RWPE2 (cell line): ENCODE results near the gene FMN1.

ENCODE experiments used
- ATAC-seq: fragments of 200-7000 bp; cut with Tn5 transposase; 3 replicates; pipeline ENCODE4 v1.9.1; 2021; ENCODE audit warnings: low read depth
- DNase-seq: peaks from one replicate; pipeline ENCODE4 v3.0.0-alpha.2; 2020; ENCODE audit warnings: low spot score
- H3K27ac ChIP-seq: fragments of 450-650 bp; 2 replicates; pipeline ENCODE4 v1.5.1; 2017; ENCODE audit warnings: mild to moderate bottlenecking; ENCODE audit not compliant: poor library complexity, severe bottlenecking
- H3K27me3 ChIP-seq: fragments of 250-450 bp; sonication (Bioruptor Pico); 2 replicates; pipeline ENCODE4 v1.5.1; 2021; ENCODE audit warnings: mild to moderate bottlenecking, moderate library complexity; ENCODE audit not compliant: insufficient read depth, poor library complexity, severe bottlenecking
- H3K36me3 ChIP-seq: fragments of 250-450 bp; sonication (Bioruptor Pico); 2 replicates; pipeline ENCODE4 v1.5.1; 2020; ENCODE audit warnings: low read depth, mild to moderate bottlenecking, moderate library complexity
- H3K4me1 ChIP-seq: fragments of 250-450 bp; sonication (Bioruptor Pico); 2 replicates; pipeline ENCODE4 v1.5.1; 2021; ENCODE audit warnings: mild to moderate bottlenecking, moderate library complexity; ENCODE audit not compliant: insufficient read depth, poor library complexity, severe bottlenecking
- H3K4me3 ChIP-seq: fragments of 250-450 bp; sonication (Bioruptor Pico); 2 replicates; pipeline ENCODE4 v1.5.1; 2021; ENCODE audit warnings: mild to moderate bottlenecking, moderate library complexity; ENCODE audit not compliant: severe bottlenecking
- H3K9me3 ChIP-seq: fragments of 250-450 bp; sonication (Bioruptor Pico); 2 replicates; pipeline ENCODE4 v1.5.1; 2021; ENCODE audit warnings: mild to moderate bottlenecking, moderate library complexity; ENCODE audit not compliant: severe bottlenecking
- CTCF ChIP-seq: fragments of 450-650 bp; IDR thresholded peaks from one replicate; pipeline ENCODE4 v1.5.1; 2017; ENCODE audit warnings: mild to moderate bottlenecking, moderate library complexity; ENCODE audit not compliant: poor library complexity, severe bottlenecking

FMN1 gene

GRCh38 chr15:32844118-32844711 is 350.3 kb downstream of the FMN1 start:
- TF ChIP-seq CTCF: peak; percentile 99
- no peak for DNase-seq
- no peaks in the 10 kb centered on the region for H3K9me3 ChIP-seq
- H3K36me3 ChIP-seq: no peaks in the 10 kb centered on the region
- ATAC-seq: peak; percentile 76; the same call in 2 of the 3 replicates
- H3K4me3 ChIP-seq: no peak overlapping the region
- no peak overlapping the region for H3K27ac ChIP-seq
- H3K4me1 ChIP-seq: peaks cover 2% of the 10 kb centered on the region
- H3K27me3 ChIP-seq: no peaks in the 10 kb centered on the region

DNA sequence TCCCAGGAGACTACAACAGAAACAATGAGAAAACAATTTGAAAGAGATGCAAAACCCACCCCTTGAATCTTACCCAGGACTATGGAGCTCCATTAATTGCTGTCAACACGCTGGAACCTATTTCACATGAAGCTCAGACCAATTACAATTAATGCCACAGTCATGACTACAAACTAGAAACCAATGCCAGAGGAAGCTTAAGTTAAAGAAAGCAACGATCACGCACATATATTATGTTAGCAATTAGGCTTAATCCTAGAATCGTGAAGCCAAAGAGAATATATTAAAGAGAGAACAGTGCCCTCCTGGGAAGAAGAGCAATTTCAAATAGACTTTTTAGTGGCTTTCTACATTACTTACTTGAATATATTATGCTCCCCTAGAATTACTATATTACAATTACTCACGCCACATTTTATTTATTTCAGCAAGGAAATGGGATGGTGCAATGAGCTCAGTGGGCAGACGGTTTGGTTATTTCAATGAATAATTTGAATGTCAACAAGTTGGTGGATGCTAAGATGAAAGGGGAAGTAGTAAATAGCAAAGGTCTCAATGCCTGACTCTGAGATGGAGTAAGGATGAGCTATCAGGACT is 351.2 kb downstream of the FMN1 start:
- no peaks in the 10 kb centered on the region for H3K36me3 ChIP-seq
- H3K27me3 ChIP-seq: no peaks in the 10 kb centered on the region
- no peak for DNase-seq
- no peak for ATAC-seq
- H3K4me3 ChIP-seq: no peak overlapping the region
- no peaks in the 10 kb centered on the region for H3K4me1 ChIP-seq
- TF ChIP-seq CTCF: no peak
- H3K27ac ChIP-seq: no peak overlapping the region
- no peaks in the 10 kb centered on the region for H3K9me3 ChIP-seq

GRCh38 chr15:32842081-32842480 is 352.4 kb downstream of the FMN1 start:
- Histone ChIP-seq H3K9me3 (no peaks in the 10 kb centered on the region), H3K27ac (no peak overlapping the region), H3K27me3 (no peaks in the 10 kb centered on the region), H3K4me1 (no peaks in the 10 kb centered on the region), H3K36me3 (no peaks in the 10 kb centered on the region), H3K4me3 (no peak overlapping the region)
- TF ChIP-seq CTCF: no peak
- DNase-seq (no peak), ATAC-seq (no peak)

- H3K4me3 ChIP-seq: no peak overlapping the region
- no peaks in the 10 kb centered on the region for H3K27me3 ChIP-seq
- DNase-seq (no peak), ATAC-seq (no peak)
- H3K9me3 ChIP-seq: no peaks in the 10 kb centered on the region
- no peak overlapping the region for H3K27ac ChIP-seq
- H3K4me1 ChIP-seq: no peaks in the 10 kb centered on the region
- TF ChIP-seq CTCF: no peak
- H3K36me3 ChIP-seq: no peaks in the 10 kb centered on the region
These were observed 353.8 kb downstream of the FMN1 start for GRCh38 chr15:32840507-32841245.

DNA sequence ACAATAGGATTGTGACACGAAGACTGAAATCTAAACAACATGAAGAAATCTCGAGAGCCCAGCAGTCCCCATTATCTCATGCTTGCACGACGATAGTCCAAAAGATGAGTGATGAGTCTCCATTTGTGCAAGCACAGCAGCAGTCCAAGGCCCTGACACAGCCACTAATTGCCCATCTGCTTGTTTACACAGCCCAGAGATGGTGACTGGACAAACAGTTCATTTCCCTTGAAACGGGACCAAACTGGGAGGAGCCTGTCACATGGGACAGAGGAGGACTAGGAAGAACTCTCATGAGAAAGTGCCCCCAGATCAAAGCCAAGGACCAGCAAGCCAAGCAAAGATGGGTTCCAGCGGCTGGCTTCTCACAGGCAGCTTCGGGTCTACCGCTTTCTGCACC is 355.7 kb downstream of the FMN1 start:
- Histone ChIP-seq H3K36me3 (no peaks in the 10 kb centered on the region), H3K4me3 (no peak overlapping the region), H3K9me3 (no peaks in the 10 kb centered on the region), H3K27ac (no peak overlapping the region), H3K4me1 (peaks cover 1% of the 10 kb centered on the region), H3K27me3 (no peaks in the 10 kb centered on the region)
- TF ChIP-seq CTCF: no peak
- ATAC-seq (peak; percentile 64), DNase-seq (no peak)
